ENCODE measurements around the gene DKK3. TPM values are rescaled to one million over a fixed set of nuclear protein-coding genes. Genes with fewer than 3 reads are reported as not detected.

DKK3 gene
- total and polyA plus RNA-seq, 2 donors from 2014 or later: 49.6 to 59.5 TPM

DNA sequence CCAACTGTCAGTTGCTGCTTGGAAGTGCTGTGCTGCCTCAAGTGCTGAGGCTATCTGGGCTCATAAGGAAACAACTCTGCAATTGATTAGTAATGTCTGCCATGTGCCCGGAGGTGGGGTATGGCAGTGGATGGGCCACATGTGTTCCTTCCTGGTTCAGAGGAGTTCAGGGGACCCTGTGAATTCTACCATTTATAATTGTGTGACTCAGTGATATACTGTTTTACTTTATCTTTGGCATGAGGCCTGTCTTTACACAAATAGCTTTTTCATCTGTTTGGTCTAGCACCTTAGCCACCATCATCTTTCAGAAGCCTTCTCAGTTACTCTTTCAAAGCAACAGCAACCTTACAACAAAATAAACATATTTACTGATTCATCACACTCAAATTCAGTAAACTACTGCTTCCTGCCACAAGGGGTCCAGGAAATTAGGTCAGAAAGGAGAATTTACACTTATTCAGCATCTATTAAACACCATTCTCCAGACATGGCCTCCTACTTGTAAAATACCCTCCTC lies 20.9 kb downstream of the DKK3 start:
- no peaks in the 10 kb centered on the region for H3K27me3 ChIP-seq (ENCODE audit: control insufficient read depth, insufficient read depth, low read length)
- no peak for FAIRE-seq
- no peaks in the 10 kb centered on the region for H3K36me3 ChIP-seq (ENCODE audit: control insufficient read depth in 2 of 3, insufficient read depth in 3 of 3, low read length in 3 of 3)
- H3K4me3 ChIP-seq (ENCODE audit: low read length in 3 of 3): no peak overlapping the region
- TF ChIP-seq, protein P1, sequence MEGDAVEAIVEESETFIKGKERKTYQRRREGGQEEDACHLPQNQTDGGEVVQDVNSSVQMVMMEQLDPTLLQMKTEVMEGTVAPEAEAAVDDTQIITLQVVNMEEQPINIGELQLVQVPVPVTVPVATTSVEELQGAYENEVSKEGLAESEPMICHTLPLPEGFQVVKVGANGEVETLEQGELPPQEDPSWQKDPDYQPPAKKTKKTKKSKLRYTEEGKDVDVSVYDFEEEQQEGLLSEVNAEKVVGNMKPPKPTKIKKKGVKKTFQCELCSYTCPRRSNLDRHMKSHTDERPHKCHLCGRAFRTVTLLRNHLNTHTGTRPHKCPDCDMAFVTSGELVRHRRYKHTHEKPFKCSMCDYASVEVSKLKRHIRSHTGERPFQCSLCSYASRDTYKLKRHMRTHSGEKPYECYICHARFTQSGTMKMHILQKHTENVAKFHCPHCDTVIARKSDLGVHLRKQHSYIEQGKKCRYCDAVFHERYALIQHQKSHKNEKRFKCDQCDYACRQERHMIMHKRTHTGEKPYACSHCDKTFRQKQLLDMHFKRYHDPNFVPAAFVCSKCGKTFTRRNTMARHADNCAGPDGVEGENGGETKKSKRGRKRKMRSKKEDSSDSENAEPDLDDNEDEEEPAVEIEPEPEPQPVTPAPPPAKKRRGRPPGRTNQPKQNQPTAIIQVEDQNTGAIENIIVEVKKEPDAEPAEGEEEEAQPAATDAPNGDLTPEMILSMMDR (IDR thresholded peaks at IDR 0.05; ENCODE audit: borderline replicate concordance, extremely low read depth, insufficient read depth): no peak
- no peak for DNase-seq
- peaks cover 0 to 3% (median 0%) of the 10 kb centered on the region in 3 donors for H3K4me1 ChIP-seq (ENCODE audit: control insufficient read depth in 2 of 3, insufficient read depth in 2 of 3, low read depth in 1 of 3, low read length in 3 of 3)
- H3K9me3 ChIP-seq (ENCODE audit: control insufficient read depth in 2 of 3, insufficient read depth in 1 of 3, low read length in 3 of 3): no peaks in the 10 kb centered on the region
- intact Hi-C loops (cut with DNase I): no loop called here
- H3K27ac ChIP-seq (ENCODE audit: low read depth in 2 of 2, low read length in 2 of 2): no peak overlapping the region
- H3K9ac ChIP-seq (ENCODE audit: low read length in 3 of 3): no peak overlapping the region

DNA sequence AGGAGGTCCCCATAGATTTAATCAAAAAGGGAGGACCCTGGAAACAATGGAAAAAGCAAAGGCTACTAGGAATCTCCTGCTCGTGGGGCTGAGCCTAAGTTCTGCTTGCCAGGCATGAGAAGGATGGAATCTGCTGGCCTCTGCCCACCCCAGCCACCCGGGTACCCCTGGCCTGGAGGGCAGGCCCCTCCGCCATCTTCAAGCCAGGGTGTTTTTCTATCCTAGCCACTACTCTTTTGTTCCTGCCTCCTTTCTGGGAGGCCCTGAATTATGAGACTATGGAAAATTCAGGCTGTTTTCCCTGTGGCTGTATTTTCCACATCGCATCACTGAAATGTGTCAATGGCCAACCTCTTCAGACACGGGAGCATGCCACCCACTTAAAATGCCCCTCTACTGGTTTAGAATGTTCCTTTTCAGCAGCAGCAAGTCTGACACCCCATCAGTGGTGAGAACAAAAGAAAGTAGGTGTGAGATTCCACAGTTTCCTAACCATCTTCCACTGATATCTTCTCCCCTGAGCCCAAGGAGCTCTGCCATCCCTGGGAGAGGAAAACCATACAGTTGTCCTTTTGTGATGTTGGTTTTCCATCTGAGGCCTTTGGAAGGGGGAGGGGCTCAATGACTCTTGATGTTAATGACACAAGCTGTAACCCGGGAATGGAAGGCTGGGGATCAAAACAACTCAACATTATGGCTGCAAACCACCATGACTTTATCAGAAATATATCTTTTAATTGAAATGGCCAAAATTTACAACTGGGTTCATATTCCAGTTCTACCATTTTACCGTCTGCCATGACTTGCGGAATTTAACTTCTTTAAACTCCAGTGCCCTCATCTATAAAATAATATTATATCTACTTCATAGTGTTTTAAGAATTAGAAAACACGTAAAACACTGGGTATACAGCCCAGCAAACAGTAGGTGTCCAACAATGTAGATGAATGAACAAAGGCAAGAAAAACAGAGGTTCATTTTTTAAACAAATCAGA lies 22.2 kb downstream of the DKK3 start:
- H3K27me3 ChIP-seq (ENCODE audit: control insufficient read depth, insufficient read depth, low read length): no peaks in the 10 kb centered on the region

DNA sequence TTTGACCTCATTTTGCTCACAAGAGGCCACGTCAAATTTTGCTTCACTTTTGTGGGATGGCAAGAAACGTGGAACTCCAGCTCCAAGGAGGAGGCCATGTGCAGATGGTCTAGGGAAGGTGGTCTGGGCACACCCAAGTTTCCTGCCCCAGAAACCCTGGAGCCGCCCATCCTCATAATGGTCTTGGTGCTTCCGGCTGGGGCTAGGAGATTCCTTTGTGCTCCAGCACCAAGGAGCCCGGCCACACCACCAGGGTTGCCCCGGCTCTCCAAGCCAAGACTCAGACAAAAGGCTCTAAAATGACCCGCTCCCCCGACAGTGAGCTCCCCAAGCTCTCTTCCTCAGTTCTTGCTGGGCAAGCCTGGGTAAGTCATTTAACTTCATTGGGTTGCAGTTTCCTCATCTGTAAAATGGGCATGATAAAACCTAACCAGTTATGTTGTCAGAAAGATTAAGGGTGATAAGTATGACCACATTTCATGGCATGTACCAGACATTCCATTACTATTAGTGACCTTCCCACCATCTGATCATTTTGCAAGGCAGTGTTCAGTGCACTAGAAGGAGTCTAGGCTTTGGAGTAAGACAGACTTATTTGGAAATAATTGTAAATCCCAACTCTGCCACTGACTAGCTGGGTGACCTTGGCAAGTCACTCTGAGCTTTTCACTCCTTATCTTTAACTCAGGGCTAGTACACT lies 23.3 kb downstream of the DKK3 start:
- TF ChIP-seq, protein P1 (IDR thresholded peaks at IDR 0.05; ENCODE audit: borderline replicate concordance, extremely low read depth, insufficient read depth): no peak
- Histone ChIP-seq H3K9me3 (ENCODE audit: control insufficient read depth in 2 of 3, insufficient read depth in 1 of 3, low read length in 3 of 3) (no peaks in the 10 kb centered on the region), H3K27ac (ENCODE audit: low read depth in 2 of 2, low read length in 2 of 2) (no peak overlapping the region), H3K4me1 (ENCODE audit: control insufficient read depth in 2 of 3, insufficient read depth in 2 of 3, low read depth in 1 of 3, low read length in 3 of 3) (peaks cover 0 to 3% (median 0%) of the 10 kb centered on the region in 3 donors), H3K27me3 (ENCODE audit: control insufficient read depth, insufficient read depth, low read length) (no peaks in the 10 kb centered on the region), H3K36me3 (ENCODE audit: control insufficient read depth in 2 of 3, insufficient read depth in 3 of 3, low read length in 3 of 3) (no peaks in the 10 kb centered on the region), H3K4me3 (ENCODE audit: low read length in 3 of 3) (no peak overlapping the region), H3K9ac (ENCODE audit: low read length in 3 of 3) (no peak overlapping the region)
- intact Hi-C loops (cut with DNase I): no loop called here
- no peak for DNase-seq
- no peak for FAIRE-seq

More for the DNA sequence above, 22.2 kb downstream of the DKK3 start:
- intact Hi-C loops (cut with DNase I): no loop called here
- FAIRE-seq: no peak
- Histone ChIP-seq H3K27ac (ENCODE audit: low read depth in 2 of 2, low read length in 2 of 2) (no peak overlapping the region), H3K4me3 (ENCODE audit: low read length in 3 of 3) (no peak overlapping the region), H3K9ac (ENCODE audit: low read length in 3 of 3) (no peak overlapping the region), H3K9me3 (ENCODE audit: control insufficient read depth in 2 of 3, insufficient read depth in 1 of 3, low read length in 3 of 3) (no peaks in the 10 kb centered on the region), H3K36me3 (ENCODE audit: control insufficient read depth in 2 of 3, insufficient read depth in 3 of 3, low read length in 3 of 3) (no peaks in the 10 kb centered on the region), H3K4me1 (ENCODE audit: control insufficient read depth in 2 of 3, insufficient read depth in 2 of 3, low read depth in 1 of 3, low read length in 3 of 3) (peaks cover 0 to 3% (median 0%) of the 10 kb centered on the region in 3 donors)
- DNase-seq: no peak
- TF ChIP-seq, protein P1 (IDR thresholded peaks at IDR 0.05; ENCODE audit: borderline replicate concordance, extremely low read depth, insufficient read depth): no peak

All from kidney (tissue), 14 donors.